H9 (cell line): ENCODE measurements around the gene SAMHD1. TPM values are rescaled to one million over a fixed set of nuclear protein-coding genes. Genes with fewer than 3 reads are reported as not detected.

ENCODE experiments used
- DNase-seq: peaks from one replicate; pipeline ENCODE4 v3.0.0-alpha.2; 2017
- H2AFZ ChIP-seq: one replicate; pipeline ENCODE4 v1.6.1; 2013; ENCODE audit warnings: mild to moderate bottlenecking, low read length, control low read depth, moderate library complexity
- H2AK5ac ChIP-seq: 2 replicates; pipeline ENCODE4 v1.6.1; 2013; ENCODE audit warnings: low read length, control low read depth, mixed read lengths; ENCODE audit not compliant: insufficient read length
- H2BK120ac ChIP-seq: one replicate; pipeline ENCODE4 v1.6.1; 2013; ENCODE audit warnings: low read depth, mild to moderate bottlenecking, low read length, control low read depth, inconsistent platforms; ENCODE audit not compliant: poor library complexity, severe bottlenecking
- H2BK12ac ChIP-seq: 2 replicates; pipeline ENCODE4 v1.6.1; 2013; ENCODE audit warnings: low read length, control low read depth, mixed read lengths, low read depth; ENCODE audit not compliant: insufficient read length
- H2BK15ac ChIP-seq: 2 replicates; pipeline ENCODE4 v1.6.1; 2013; ENCODE audit warnings: low read depth, low read length, control low read depth
- H2BK20ac ChIP-seq: one replicate; pipeline ENCODE4 v1.6.1; 2013; ENCODE audit warnings: low read depth, mild to moderate bottlenecking, low read length, control low read depth, inconsistent platforms; ENCODE audit not compliant: poor library complexity, severe bottlenecking
- H2BK5ac ChIP-seq: 2 replicates; pipeline ENCODE4 v1.6.1; 2013; ENCODE audit warnings: low read length, control low read depth, mixed read lengths; ENCODE audit not compliant: insufficient read length
- H3K14ac ChIP-seq: 2 replicates; pipeline ENCODE4 v1.6.1; 2013; ENCODE audit warnings: low read length, control low read depth; ENCODE audit not compliant: insufficient read depth
- H3K18ac ChIP-seq: 2 replicates; pipeline ENCODE4 v1.6.1; 2013; ENCODE audit warnings: low read depth, mild to moderate bottlenecking, mixed read lengths, low read length, control low read depth; ENCODE audit not compliant: insufficient read length
- H3K23ac ChIP-seq: 2 replicates; pipeline ENCODE4 v1.6.1; 2013; ENCODE audit warnings: low read length, control low read depth, mixed read lengths, low read depth; ENCODE audit not compliant: insufficient read length
- H3K23me2 ChIP-seq: 2 replicates; pipeline ENCODE4 v1.6.1; 2013; ENCODE audit warnings: low read depth, mild to moderate bottlenecking, mixed read lengths, low read length, control low read depth; ENCODE audit not compliant: insufficient read length, poor library complexity, severe bottlenecking
- H3K27ac ChIP-seq: 2 replicates; pipeline ENCODE4 v1.5.1; 2013; ENCODE audit warnings: low read length, control low read depth, mixed read lengths, low read depth; ENCODE audit not compliant: insufficient read length
- H3K27me3 ChIP-seq: 2 replicates; pipeline ENCODE4 v1.6.1; 2013; ENCODE audit warnings: low read length, control low read depth, inconsistent platforms; ENCODE audit not compliant: insufficient read depth
- H3K4ac ChIP-seq: 2 replicates; pipeline ENCODE4 v1.6.1; 2013; ENCODE audit warnings: low read depth, mild to moderate bottlenecking, control low read depth, inconsistent platforms, low read length, moderate library complexity
- H3K4me1 ChIP-seq: 2 replicates; pipeline ENCODE4 v1.6.1; 2013; ENCODE audit warnings: low read length, control low read depth, inconsistent platforms; ENCODE audit not compliant: insufficient read depth
- H3K4me2 ChIP-seq: 2 replicates; pipeline ENCODE4 v1.6.1; 2013; ENCODE audit warnings: low read length, control low read depth, mixed read lengths; ENCODE audit not compliant: insufficient read length, insufficient read depth
- H3K56ac ChIP-seq: 2 replicates; pipeline ENCODE4 v1.6.1; 2013; ENCODE audit warnings: low read depth, mild to moderate bottlenecking, mixed read lengths, low read length, control low read depth; ENCODE audit not compliant: insufficient read length
- H3K79me1 ChIP-seq: 2 replicates; pipeline ENCODE4 v1.6.1; 2013; ENCODE audit warnings: low read depth, mild to moderate bottlenecking, moderate library complexity, low read length, control low read depth, inconsistent platforms; ENCODE audit not compliant: insufficient read depth, poor library complexity, severe bottlenecking
- H3K79me2 ChIP-seq: 2 replicates; pipeline ENCODE4 v1.6.1; 2013; ENCODE audit warnings: low read length, control low read depth, inconsistent platforms; ENCODE audit not compliant: insufficient read depth
- H3K9ac ChIP-seq: 2 replicates; pipeline ENCODE4 v1.6.1; 2013; ENCODE audit warnings: low read length, control low read depth, mixed read lengths; ENCODE audit not compliant: insufficient read length; ENCODE audit errors: extremely low read depth
- H3K9me3 ChIP-seq: one replicate; pipeline ENCODE4 v1.6.1; 2013; ENCODE audit warnings: low read depth, low read length, inconsistent platforms; ENCODE audit not compliant: control insufficient read depth
- H3T11ph ChIP-seq: one replicate; pipeline ENCODE4 v1.6.1; 2013; ENCODE audit warnings: mild to moderate bottlenecking, low read length, control low read depth, inconsistent platforms
- H4K20me1 ChIP-seq: one replicate; pipeline ENCODE4 v1.6.1; 2013; ENCODE audit not compliant: control insufficient read depth, insufficient read length, insufficient read depth
- H4K5ac ChIP-seq: 2 replicates; pipeline ENCODE4 v1.6.1; 2013; ENCODE audit warnings: low read depth, mild to moderate bottlenecking, mixed read lengths, low read length, control low read depth; ENCODE audit not compliant: insufficient read length
- H4K8ac ChIP-seq: replicated peaks from 2 replicates; pipeline ENCODE4 v1.6.1; 2013; ENCODE audit warnings: low read length, control low read depth, mixed read lengths, low read depth; ENCODE audit not compliant: insufficient read length
- H4K91ac ChIP-seq: 2 replicates; pipeline ENCODE4 v1.6.1; 2013; ENCODE audit warnings: low read depth, mild to moderate bottlenecking, moderate library complexity, mixed read lengths, low read length, control low read depth; ENCODE audit not compliant: insufficient read length
- H3K27ac Mint-ChIP-seq, 3 experiments: 2 replicates in 2 of 3; 3 replicates in 1 of 3; pipeline ENCODE4 v1.8.0; 2020 to 2021; ENCODE audit warnings: mixed read lengths in 3 of 3, mild to moderate bottlenecking in 1 of 3, moderate library complexity in 1 of 3
- H3K27me3 Mint-ChIP-seq: 2 replicates; pipeline ENCODE4 v1.8.0; 2021; ENCODE audit warnings: low read depth, mild to moderate bottlenecking, moderate library complexity, mixed read lengths
- H3K36me3 Mint-ChIP-seq, 3 experiments: 2 replicates in 2 of 3; 3 replicates in 1 of 3; pipeline ENCODE4 v1.8.0; 2020 to 2021; ENCODE audit warnings: low read depth in 3 of 3, mixed read lengths in 3 of 3; ENCODE audit not compliant: insufficient read depth in 1 of 3
- H3K4me1 Mint-ChIP-seq, 2 experiments: 2 replicates each; pipeline ENCODE4 v1.8.0; 2020; ENCODE audit warnings: mixed read lengths in 2 of 2
- H3K4me3 Mint-ChIP-seq, 2 experiments: 2 replicates in 1 of 2; 3 replicates in 1 of 2; pipeline ENCODE4 v1.8.0; 2020 to 2021; ENCODE audit warnings: mild to moderate bottlenecking in 2 of 2, mixed read lengths in 2 of 2, moderate library complexity in 1 of 2
- H3K9me3 Mint-ChIP-seq, 2 experiments: 2 replicates in 1 of 2; 3 replicates in 1 of 2; pipeline ENCODE4 v1.8.0; 2020; ENCODE audit warnings: mild to moderate bottlenecking in 2 of 2, mixed read lengths in 2 of 2, moderate library complexity in 1 of 2
- CTCF ChIP-seq: fragments of 200-600 bp; sonication (generic); conservative IDR thresholded peaks from 3 replicates; pipeline ENCODE4 v1.8.0; 2021; ENCODE audit warnings: antibody characterized with exemption, mild to moderate bottlenecking
- WGBS: extraction: QIAGEN DNeasy Blood & Tissue Kit; methylation state at CpG from one replicate; pipeline ENCODE4 v1.1.7; 2013; ENCODE audit warnings: missing lambda C conversion rate, low lambda C conversion rate, mixed read lengths; ENCODE audit not compliant: insufficient read length; ENCODE audit errors: extremely low coverage; 5-methylcytosine and 5-hydroxymethylcytosine counted together
- total RNA-seq: library from RNA; stranded (reverse); gene quantifications from 2 replicates; pipeline ENCODE4 v1.2.1, GENCODE V29; 2021

The SAMHD1 gene
- total RNA-seq, 1 experiment from 2014 or later = 53.1 TPM

- H3K79me1 ChIP-seq = no peaks in the 10 kb centered on the region
- WGBS = no CpG with 5 or more reads among the region's 3 CpGs
- H3K56ac ChIP-seq = no peak overlapping the region
- H4K8ac ChIP-seq = no peak overlapping the region
- H3K9me3 Mint-ChIP-seq = peaks cover 13 to 14% of the 10 kb centered on the region in 2 experiments; a peak in 4 of 5 replicates
- no peaks in the 10 kb centered on the region for H3K4me1 ChIP-seq
- H3K4me1 Mint-ChIP-seq = peaks cover 4 to 5% of the 10 kb centered on the region in 2 experiments
- no peak overlapping the region for H2AK5ac ChIP-seq
- H3T11ph ChIP-seq = no peak overlapping the region
- no peak overlapping the region for H2BK5ac ChIP-seq
- no peak overlapping the region for H2BK20ac ChIP-seq
- H4K91ac ChIP-seq = no peak overlapping the region
- no peak overlapping the region for H2BK15ac ChIP-seq
- no peak overlapping the region for H3K9ac ChIP-seq
- H4K20me1 ChIP-seq = no peaks in the 10 kb centered on the region
- no peak for DNase-seq
- H2AFZ ChIP-seq = no peak overlapping the region
- no peak for TF ChIP-seq CTCF
- H3K27me3 ChIP-seq = no peaks in the 10 kb centered on the region
- no peak overlapping the region for H4K5ac ChIP-seq
- no peak overlapping the region for H3K4me2 ChIP-seq
- no peak overlapping the region for H3K27ac ChIP-seq
- no peak overlapping the region for H2BK120ac ChIP-seq
- no peak overlapping the region for H3K27ac Mint-ChIP-seq
- no peak overlapping the region for H3K4me3 Mint-ChIP-seq
- peaks cover 2 to 15% (median 4%) of the 10 kb centered on the region in 3 experiments; a peak in 3 of 7 replicates for H3K36me3 Mint-ChIP-seq
- no peak overlapping the region for H3K4ac ChIP-seq
- no peaks in the 10 kb centered on the region for H3K23me2 ChIP-seq
- H2BK12ac ChIP-seq = no peak overlapping the region
- H3K23ac ChIP-seq = no peak overlapping the region
- H3K27me3 Mint-ChIP-seq = no peaks in the 10 kb centered on the region; the same call in 1 of the 2 replicates
- no peak overlapping the region for H3K14ac ChIP-seq
- no peaks in the 10 kb centered on the region for H3K9me3 ChIP-seq
- no peaks in the 10 kb centered on the region for H3K79me2 ChIP-seq
- no peak overlapping the region for H3K18ac ChIP-seq
Observed at GRCh38 chr20:36974660-36975059, 23.2 kb upstream of the SAMHD1 start.
